Measurements from ENCODE around the gene EML4.

DNA sequence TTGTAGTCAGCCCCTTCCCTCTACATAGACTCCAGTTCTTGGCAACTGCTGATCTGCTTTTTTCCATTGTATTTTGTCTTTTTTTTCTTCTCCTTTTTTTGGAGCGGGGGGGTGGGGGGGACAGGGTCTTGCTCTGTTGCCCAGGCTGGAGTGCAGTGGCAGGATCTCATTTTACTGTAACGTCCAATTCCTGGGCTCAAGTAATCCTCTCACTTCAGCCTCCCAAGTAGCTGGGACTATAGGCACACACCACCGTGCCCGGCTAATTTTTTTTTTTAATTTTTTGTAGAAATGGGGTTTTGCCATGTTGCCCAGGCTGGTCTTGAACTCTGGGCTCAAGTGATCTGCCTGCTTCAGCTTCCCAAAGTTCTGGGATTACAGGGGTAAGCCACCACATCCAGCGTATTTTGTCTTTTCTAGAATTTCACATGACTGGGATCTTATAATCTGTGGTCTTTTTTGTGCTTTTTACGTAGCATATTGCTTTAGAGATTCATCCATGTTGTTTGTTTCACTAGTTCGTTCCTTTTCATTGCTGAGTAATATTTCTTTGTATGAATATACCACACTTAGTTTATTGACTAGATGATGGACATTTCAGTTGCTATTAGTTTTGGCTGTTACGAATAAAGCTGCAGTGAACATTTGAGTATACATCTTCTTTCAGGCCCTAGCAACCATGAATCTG, 17.9 kb downstream of the EML4 start:
- TF ChIP-seq, protein P1, sequence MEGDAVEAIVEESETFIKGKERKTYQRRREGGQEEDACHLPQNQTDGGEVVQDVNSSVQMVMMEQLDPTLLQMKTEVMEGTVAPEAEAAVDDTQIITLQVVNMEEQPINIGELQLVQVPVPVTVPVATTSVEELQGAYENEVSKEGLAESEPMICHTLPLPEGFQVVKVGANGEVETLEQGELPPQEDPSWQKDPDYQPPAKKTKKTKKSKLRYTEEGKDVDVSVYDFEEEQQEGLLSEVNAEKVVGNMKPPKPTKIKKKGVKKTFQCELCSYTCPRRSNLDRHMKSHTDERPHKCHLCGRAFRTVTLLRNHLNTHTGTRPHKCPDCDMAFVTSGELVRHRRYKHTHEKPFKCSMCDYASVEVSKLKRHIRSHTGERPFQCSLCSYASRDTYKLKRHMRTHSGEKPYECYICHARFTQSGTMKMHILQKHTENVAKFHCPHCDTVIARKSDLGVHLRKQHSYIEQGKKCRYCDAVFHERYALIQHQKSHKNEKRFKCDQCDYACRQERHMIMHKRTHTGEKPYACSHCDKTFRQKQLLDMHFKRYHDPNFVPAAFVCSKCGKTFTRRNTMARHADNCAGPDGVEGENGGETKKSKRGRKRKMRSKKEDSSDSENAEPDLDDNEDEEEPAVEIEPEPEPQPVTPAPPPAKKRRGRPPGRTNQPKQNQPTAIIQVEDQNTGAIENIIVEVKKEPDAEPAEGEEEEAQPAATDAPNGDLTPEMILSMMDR (IDR thresholded peaks at IDR 0.05) = no peak
- TF ChIP-seq POLR2A (IDR thresholded peaks at IDR 0.05) (no peak), POLR2AphosphoS5 (IDR thresholded peaks at IDR 0.05) (no peak)
